ENCODE measurements around the gene SDK1. TPM values are rescaled to one million over a fixed set of nuclear protein-coding genes. Genes with fewer than 3 reads are reported as not detected.

Gene SDK1
- total and polyA plus RNA-seq, 2 experiments from 2014 or later: 2.1 to 10.0 TPM

DNA sequence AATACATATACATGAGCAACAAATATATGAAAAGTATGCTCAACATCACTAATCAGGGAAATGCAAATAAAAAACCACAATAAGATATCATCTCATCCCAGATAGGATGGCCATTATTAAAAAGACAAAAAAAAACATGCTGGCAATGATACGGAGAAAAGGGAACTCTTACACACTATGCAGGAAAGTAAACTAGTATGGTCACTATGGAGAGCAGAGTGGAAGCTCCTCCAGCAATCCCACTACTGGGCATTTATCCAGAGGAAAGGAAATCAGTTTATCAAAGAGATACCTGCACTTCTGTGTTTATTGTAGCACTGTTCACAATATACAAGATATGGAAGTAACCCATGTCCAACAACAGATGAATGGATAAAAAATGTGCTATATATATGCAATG is 217.5 kb downstream of the SDK1 start:
- H3K27ac ChIP-seq (ENCODE audit: low read depth): no peak overlapping the region
- Mint-ChIP-seq H3K9me3 (no peaks in the 10 kb centered on the region), H3K27me3 (ENCODE audit: insufficient read depth, low read depth, poor library complexity) (no peaks in the 10 kb centered on the region), H3K4me3 (no peak overlapping the region), H3K36me3 (ENCODE audit: low read depth) (no peaks in the 10 kb centered on the region), H3K4me1 (peaks cover 19% of the 10 kb centered on the region; the same call in 2 of the 3 replicates), H3K27ac (no peak overlapping the region)
- H3K9me2 ChIP-seq (ENCODE audit: insufficient read depth): peaks cover 3% of the 10 kb centered on the region; the same call in 1 of the 2 replicates
- H4K20me1 ChIP-seq (replicated peaks; ENCODE audit: insufficient read depth): no peaks in the 10 kb centered on the region; the same call in 1 of the 2 replicates
- no peaks in the 10 kb centered on the region for H3K27me3 ChIP-seq (ENCODE audit: insufficient read depth)
- no peak overlapping the region for H3K4me2 ChIP-seq
- H3F3A ChIP-seq (replicated peaks; ENCODE audit: low read depth): no peaks in the 10 kb centered on the region
- no peak overlapping the region for H3K4me3 ChIP-seq
- H3K36me3 ChIP-seq (ENCODE audit: insufficient read depth): no peaks in the 10 kb centered on the region
- H2AFZ ChIP-seq: no peak overlapping the region
- no peak for TF ChIP-seq JUNB (IDR thresholded peaks at IDR 0.05; ENCODE audit: unreplicated experiment)
- TF ChIP-seq NANOG (IDR thresholded peaks at IDR 0.05; ENCODE audit: borderline replicate concordance): no peak
- TF ChIP-seq POLR2AphosphoS5 (IDR thresholded peaks at IDR 0.05; ENCODE audit: low read depth): no peak
- TF ChIP-seq CTCF (conservative IDR thresholded peaks at IDR 0.05; ENCODE audit: low read depth in 2 of 2): no peak
- TF ChIP-seq ZNF114 (CRISPR knock-in tag; IDR thresholded peaks at IDR 0.05): no peak
- TF ChIP-seq, protein P1, sequence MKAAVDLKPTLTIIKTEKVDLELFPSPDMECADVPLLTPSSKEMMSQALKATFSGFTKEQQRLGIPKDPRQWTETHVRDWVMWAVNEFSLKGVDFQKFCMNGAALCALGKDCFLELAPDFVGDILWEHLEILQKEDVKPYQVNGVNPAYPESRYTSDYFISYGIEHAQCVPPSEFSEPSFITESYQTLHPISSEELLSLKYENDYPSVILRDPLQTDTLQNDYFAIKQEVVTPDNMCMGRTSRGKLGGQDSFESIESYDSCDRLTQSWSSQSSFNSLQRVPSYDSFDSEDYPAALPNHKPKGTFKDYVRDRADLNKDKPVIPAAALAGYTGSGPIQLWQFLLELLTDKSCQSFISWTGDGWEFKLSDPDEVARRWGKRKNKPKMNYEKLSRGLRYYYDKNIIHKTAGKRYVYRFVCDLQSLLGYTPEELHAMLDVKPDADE (IDR thresholded peaks at IDR 0.05): no peak
- no peak for TF ChIP-seq ZNF331 (CRISPR knock-in tag; IDR thresholded peaks at IDR 0.05; ENCODE audit: low read depth)
- DNase-seq (ENCODE audit: low spot score): no peak
- no peak for ATAC-seq
- peaks cover 10% of the 10 kb centered on the region; the same call in 1 of the 2 replicates for H3K4me1 ChIP-seq (ENCODE audit: insufficient read depth)
- H3K79me2 ChIP-seq (replicated peaks; ENCODE audit: insufficient read depth): no peaks in the 10 kb centered on the region

- DNase-seq (ENCODE audit: low spot score) (no peak), ATAC-seq (no peak)
- Histone ChIP-seq H3K4me3 (no peak overlapping the region), H3K27ac (ENCODE audit: low read depth) (no peak overlapping the region), H3K4me2 (no peak overlapping the region), H3K4me1 (ENCODE audit: insufficient read depth) (peaks cover 10% of the 10 kb centered on the region; the same call in 1 of the 2 replicates), H4K20me1 (replicated peaks; ENCODE audit: insufficient read depth) (no peaks in the 10 kb centered on the region; the same call in 1 of the 2 replicates), H3K9me2 (ENCODE audit: insufficient read depth) (peaks cover 3% of the 10 kb centered on the region; the same call in 1 of the 2 replicates), H3K36me3 (ENCODE audit: insufficient read depth) (no peaks in the 10 kb centered on the region), H3K79me2 (replicated peaks; ENCODE audit: insufficient read depth) (no peaks in the 10 kb centered on the region), H3K27me3 (ENCODE audit: insufficient read depth) (no peaks in the 10 kb centered on the region), H2AFZ (no peak overlapping the region), H3F3A (replicated peaks; ENCODE audit: low read depth) (no peaks in the 10 kb centered on the region)
- H3K27ac Mint-ChIP-seq: no peak overlapping the region
- no peaks in the 10 kb centered on the region for H3K36me3 Mint-ChIP-seq (ENCODE audit: low read depth)
- H3K27me3 Mint-ChIP-seq (ENCODE audit: insufficient read depth, low read depth, poor library complexity): no peaks in the 10 kb centered on the region
- H3K9me3 Mint-ChIP-seq: no peaks in the 10 kb centered on the region
- no peak overlapping the region for H3K4me3 Mint-ChIP-seq
- peaks cover 17% of the 10 kb centered on the region; the same call in 2 of the 3 replicates for H3K4me1 Mint-ChIP-seq
- TF ChIP-seq CREB1 (CRISPR knock-in tag; IDR thresholded peaks at IDR 0.05; ENCODE audit: low read depth): no peak
- TF ChIP-seq EZH2phosphoT487 (IDR thresholded peaks at IDR 0.05; ENCODE audit: unreplicated experiment): no peak
- TF ChIP-seq, protein P1 (IDR thresholded peaks at IDR 0.05): no peak
- no peak for TF ChIP-seq STAT1 (IDR thresholded peaks at IDR 0.05; ENCODE audit: unreplicated experiment)
- no peak for TF ChIP-seq REST (IDR thresholded peaks at IDR 0.05; ENCODE audit: unreplicated experiment)
- TF ChIP-seq CTCF (conservative IDR thresholded peaks at IDR 0.05; ENCODE audit: low read depth in 2 of 2): no peak
- no peak for TF ChIP-seq JUNB (IDR thresholded peaks at IDR 0.05; ENCODE audit: unreplicated experiment)
- TF ChIP-seq POLR2AphosphoS5 (IDR thresholded peaks at IDR 0.05; ENCODE audit: low read depth): no peak
- TF ChIP-seq ZNF331 (CRISPR knock-in tag; IDR thresholded peaks at IDR 0.05; ENCODE audit: low read depth): no peak
These were observed 219.2 kb downstream of the SDK1 start for GRCh38 chr7:3520206-3520605.

All from GM23338 (cell line).